ENCODE measurements around the gene CCNF.

The CCNF gene

DNA sequence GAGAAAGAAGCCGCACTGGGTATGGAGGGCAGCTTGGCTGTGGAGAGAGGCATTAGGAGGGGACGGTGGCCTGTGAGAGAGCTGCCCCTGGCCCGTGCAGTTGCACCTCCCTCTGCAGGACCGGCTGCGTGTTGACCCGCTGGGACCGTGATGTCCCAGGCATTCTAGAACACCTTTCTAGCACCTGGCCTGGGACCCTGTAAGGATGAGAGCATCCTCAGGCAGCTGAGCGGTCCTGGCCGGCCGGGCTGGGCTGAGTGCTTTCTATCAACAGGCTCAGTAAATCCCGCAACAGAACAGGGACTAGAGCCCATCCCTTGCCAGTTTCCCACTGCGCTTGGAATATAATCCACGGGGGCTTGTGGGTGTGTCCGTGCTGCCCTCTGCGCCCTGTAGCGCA is 60.3 kb downstream of the CCNF start:
- intact Hi-C loops (cut with DNase I; ENCODE audit: low total_unique reads) = no loop called here
- Histone ChIP-seq H3K27ac (no peak overlapping the region), H3K9me3 (no peaks in the 10 kb centered on the region), H3K27me3 (no peaks in the 10 kb centered on the region), H3K36me3 (no peaks in the 10 kb centered on the region), H3K4me3 (no peak overlapping the region), H3K4me1 (peaks cover 0 to 28% (median 0%) of the 10 kb centered on the region in 4 donors)
- no peak for DNase-seq
- TF ChIP-seq, protein P1, sequence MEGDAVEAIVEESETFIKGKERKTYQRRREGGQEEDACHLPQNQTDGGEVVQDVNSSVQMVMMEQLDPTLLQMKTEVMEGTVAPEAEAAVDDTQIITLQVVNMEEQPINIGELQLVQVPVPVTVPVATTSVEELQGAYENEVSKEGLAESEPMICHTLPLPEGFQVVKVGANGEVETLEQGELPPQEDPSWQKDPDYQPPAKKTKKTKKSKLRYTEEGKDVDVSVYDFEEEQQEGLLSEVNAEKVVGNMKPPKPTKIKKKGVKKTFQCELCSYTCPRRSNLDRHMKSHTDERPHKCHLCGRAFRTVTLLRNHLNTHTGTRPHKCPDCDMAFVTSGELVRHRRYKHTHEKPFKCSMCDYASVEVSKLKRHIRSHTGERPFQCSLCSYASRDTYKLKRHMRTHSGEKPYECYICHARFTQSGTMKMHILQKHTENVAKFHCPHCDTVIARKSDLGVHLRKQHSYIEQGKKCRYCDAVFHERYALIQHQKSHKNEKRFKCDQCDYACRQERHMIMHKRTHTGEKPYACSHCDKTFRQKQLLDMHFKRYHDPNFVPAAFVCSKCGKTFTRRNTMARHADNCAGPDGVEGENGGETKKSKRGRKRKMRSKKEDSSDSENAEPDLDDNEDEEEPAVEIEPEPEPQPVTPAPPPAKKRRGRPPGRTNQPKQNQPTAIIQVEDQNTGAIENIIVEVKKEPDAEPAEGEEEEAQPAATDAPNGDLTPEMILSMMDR (IDR thresholded peaks at IDR 0.05) = no peak

DNA sequence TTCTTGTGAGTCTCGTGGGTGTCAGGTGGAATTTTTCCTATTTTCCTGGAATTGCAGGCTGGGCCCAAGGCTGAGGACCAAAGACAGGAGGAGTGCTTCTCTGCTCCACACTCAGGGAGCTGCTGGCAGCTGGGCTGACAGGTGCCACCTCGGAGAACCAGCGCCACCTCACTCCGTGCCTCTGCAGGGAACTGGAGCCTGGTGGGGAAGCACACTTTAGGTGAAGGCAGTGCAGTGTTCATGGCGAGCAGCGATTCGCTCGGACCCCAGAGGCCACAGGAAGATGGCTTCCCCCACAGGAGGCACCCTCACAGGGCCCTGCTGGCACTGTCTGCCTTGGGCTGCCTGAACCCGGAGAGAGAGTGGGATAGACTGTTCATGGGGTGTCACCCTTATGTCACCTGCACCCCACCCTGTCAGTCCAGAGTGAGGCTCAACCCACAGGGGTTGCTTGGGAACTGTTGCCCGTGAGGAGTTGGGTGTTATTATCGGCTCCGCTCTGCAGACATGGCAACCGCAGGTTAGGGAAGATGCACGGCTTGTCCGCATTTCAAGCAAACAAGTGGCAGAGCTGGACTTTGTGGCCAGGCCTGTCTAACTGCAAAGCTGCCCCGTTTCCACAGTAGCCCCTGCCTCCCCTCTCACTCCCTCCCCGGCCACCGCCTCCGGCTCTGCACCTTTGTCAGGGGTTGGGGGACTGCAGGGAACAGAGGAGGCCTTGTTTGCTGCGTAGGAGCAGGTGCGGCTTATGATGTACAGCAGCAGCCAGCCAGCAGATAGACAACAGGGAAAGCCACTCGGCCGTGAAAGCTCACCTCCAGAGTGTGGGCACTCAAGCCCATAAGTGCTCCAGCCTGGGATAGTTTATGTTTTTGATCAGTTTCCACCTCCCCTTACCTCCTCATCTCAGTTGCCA is 61.2 kb downstream of the CCNF start:
- Histone ChIP-seq H3K36me3 (no peaks in the 10 kb centered on the region), H3K4me1 (peaks cover 0 to 22% (median 0%) of the 10 kb centered on the region in 4 donors), H3K27ac (no peak overlapping the region), H3K9me3 (no peaks in the 10 kb centered on the region), H3K27me3 (no peaks in the 10 kb centered on the region), H3K4me3 (no peak overlapping the region)
- intact Hi-C loops (cut with DNase I; ENCODE audit: low total_unique reads) = no loop called here
- TF ChIP-seq, protein P1 (IDR thresholded peaks at IDR 0.05) = no peak
- no peak for DNase-seq

DNA sequence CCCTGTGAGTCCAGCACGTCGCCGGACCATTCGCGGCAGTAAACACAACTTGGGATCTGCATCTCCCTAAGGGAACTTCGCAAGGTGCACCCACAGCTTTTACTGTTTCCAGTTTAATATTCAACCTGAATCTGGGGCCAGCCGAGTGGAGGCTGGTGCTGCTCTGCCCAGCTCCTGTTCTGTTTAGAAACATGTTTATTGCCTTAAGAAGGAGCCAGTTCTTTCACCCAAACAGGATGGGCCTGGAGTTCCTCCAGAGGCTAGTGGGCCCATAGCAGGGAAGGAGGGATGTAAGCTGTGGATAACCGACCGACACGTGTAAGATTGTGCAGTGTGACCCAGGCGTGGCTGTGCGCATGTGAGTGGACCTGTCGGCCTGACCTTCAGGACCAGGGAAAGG is 63.0 kb downstream of the CCNF start:
- Histone ChIP-seq H3K27me3 (no peaks in the 10 kb centered on the region), H3K4me1 (peaks cover 0 to 20% (median 3%) of the 10 kb centered on the region in 4 donors), H3K36me3 (peaks cover 0 to 13% (median 4%) of the 10 kb centered on the region in 3 donors), H3K27ac (no peak overlapping the region), H3K9me3 (no peaks in the 10 kb centered on the region), H3K4me3 (no peak overlapping the region)
- DNase-seq = no peak
- intact Hi-C loops (cut with DNase I; ENCODE audit: low total_unique reads) = no loop called here
- TF ChIP-seq, protein P1 (IDR thresholded peaks at IDR 0.05) = no peak

DNA sequence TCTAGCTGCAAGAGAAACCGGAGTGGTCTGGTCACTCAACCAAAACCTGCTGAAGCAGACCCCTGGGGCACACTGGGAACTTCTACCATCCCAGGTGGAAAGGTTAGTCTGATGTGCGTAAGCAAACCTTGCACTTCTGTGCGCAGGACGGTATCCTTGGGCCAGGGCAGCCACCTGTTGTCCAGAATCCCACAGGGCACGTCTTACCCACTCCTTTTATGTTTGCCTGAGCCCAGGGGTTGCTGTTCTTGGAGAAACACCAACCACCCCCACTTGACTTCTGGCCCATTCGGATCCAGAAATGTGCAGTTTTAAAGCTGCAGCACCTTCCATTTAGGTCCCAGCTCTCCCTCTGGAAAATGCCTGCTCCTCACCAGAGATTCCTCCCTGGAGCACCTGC is 64.4 kb downstream of the CCNF start:
- Histone ChIP-seq H3K27ac (no peak overlapping the region), H3K36me3 (peaks cover 0 to 20% (median 4%) of the 10 kb centered on the region in 3 donors), H3K4me3 (no peak overlapping the region), H3K27me3 (no peaks in the 10 kb centered on the region), H3K9me3 (no peaks in the 10 kb centered on the region), H3K4me1 (peaks cover 0 to 25% (median 11%) of the 10 kb centered on the region in 4 donors)
- intact Hi-C loops (cut with DNase I; ENCODE audit: low total_unique reads) = no loop called here
- no peak for DNase-seq
- TF ChIP-seq, protein P1 (IDR thresholded peaks at IDR 0.05) = no peak

DNA sequence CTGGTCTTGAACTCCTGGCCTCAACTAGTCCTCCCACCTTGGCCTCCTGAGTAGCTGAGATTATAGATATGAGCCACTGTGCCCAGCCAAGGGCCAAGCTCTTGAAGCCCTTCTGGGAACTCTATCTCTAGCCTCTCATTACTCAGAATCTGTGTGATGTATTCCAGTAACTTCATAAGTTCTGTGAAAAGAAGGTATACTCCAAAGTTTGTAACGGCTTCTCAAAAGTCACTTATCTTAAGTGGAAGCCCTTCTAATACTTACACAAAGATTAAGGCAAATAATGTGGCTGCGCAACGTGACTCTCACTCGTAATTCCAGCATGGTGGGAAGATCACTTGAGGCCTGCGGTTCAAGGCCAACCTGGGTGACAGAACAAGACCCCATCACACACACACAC is 65.4 kb downstream of the CCNF start:
- no peaks in the 10 kb centered on the region for H3K27me3 ChIP-seq
- H3K4me1 ChIP-seq = peaks cover 0 to 35% (median 11%) of the 10 kb centered on the region in 4 donors
- H3K4me3 ChIP-seq = no peak overlapping the region
- H3K9me3 ChIP-seq = no peaks in the 10 kb centered on the region
- no peak overlapping the region for H3K27ac ChIP-seq
- TF ChIP-seq, protein P1 (IDR thresholded peaks at IDR 0.05) = no peak
- intact Hi-C loops (cut with DNase I; ENCODE audit: low total_unique reads) = no loop called here
- no peak for DNase-seq
- peaks cover 0 to 22% (median 4%) of the 10 kb centered on the region in 3 donors for H3K36me3 ChIP-seq
